LNCaP clone FGC (cell line): Measurements from ENCODE around the gene GPR157.

Experiments
- DNase-seq: peaks from one replicate; pipeline ENCODE4 v3.0.0-alpha.2; 2011; ENCODE audit warnings: low read depth
- H3K4me3 ChIP-seq: 2 replicates; pipeline ENCODE4 v1.5.1; 2011; ENCODE audit warnings: mild to moderate bottlenecking, low read depth, low read length, control low read depth
- TF ChIP-seq, protein P1 (sequence below): IDR thresholded peaks from 2 replicates; pipeline ENCODE4 v1.5.1; 2012; ENCODE audit warnings: mild to moderate bottlenecking; ENCODE audit not compliant: control insufficient read depth, insufficient read depth; ENCODE audit errors: extremely low read depth

GPR157 gene

DNA sequence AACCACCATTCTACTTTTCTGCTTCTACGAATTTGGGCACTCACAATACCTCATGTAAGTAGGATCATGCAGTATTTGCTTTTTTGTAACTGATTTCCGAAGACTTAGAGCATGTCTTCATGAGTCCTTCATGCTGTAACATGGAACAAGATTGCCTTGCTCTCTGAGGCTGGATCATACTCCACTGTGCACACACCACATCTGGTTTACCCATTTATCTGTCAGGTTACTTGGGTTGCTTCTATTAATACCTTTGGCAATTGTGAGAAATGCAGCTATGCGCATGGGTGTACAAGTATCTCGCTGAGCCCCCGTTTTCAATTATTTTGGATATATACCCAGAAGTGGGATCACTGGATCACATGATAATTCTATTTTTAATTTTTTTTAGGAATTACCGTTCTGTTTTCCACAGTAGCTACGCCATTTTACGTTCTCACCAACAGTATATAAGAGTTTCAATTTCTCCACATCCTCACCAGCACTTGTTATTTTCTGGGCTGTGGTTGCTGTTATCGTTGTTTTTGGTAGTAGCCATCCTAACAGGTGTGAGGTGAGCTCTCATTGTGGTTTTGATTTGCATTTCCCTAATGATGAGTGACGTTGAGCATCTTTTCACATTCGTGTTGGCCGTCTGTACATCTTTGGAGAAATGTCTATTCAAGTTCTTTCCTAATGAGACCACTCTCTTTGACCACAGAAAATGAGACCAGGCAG lies 48.8 kb downstream of the GPR157 start:
- no peak overlapping the region for H3K4me3 ChIP-seq
- TF ChIP-seq, protein P1, sequence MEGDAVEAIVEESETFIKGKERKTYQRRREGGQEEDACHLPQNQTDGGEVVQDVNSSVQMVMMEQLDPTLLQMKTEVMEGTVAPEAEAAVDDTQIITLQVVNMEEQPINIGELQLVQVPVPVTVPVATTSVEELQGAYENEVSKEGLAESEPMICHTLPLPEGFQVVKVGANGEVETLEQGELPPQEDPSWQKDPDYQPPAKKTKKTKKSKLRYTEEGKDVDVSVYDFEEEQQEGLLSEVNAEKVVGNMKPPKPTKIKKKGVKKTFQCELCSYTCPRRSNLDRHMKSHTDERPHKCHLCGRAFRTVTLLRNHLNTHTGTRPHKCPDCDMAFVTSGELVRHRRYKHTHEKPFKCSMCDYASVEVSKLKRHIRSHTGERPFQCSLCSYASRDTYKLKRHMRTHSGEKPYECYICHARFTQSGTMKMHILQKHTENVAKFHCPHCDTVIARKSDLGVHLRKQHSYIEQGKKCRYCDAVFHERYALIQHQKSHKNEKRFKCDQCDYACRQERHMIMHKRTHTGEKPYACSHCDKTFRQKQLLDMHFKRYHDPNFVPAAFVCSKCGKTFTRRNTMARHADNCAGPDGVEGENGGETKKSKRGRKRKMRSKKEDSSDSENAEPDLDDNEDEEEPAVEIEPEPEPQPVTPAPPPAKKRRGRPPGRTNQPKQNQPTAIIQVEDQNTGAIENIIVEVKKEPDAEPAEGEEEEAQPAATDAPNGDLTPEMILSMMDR = no peak
- no peak for DNase-seq

DNA sequence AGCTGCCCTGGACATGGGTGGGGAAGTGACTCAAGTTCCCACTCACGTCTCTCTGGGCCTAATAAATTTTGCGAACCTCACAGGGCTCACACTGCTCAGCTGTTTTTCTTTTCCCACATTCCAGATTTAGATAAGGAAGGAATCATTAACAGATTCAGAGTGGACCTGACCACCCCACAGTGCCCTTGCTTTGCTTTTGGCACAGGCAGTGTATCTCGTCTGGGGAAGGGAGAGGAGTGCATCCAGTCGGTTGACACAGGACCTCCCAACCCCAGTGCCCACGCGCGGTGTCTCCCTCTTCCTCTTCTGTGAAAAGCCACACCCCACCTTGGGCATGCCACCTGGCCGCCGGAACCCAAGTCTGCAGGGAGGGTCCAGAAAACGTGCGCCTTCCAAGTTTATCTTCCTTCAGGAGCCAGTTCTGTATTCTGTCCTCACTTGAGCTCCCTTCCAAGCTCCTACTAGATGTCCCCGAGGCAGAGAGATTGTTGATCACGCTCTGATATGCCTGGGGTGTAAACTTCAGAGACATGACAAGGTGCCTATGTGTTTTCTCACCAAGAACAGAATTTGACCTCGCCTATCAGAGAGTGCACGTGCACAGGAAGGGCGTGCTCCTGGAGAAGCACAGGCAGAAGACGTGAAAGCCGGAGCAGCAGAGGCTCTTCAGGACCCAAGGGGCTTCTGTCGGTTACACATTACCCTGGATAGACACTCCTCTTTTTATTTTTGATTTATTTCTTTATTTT lies 50.0 kb downstream of the GPR157 start:
- TF ChIP-seq, protein P1 = no peak
- H3K4me3 ChIP-seq = no peak overlapping the region
- no peak for DNase-seq

DNA sequence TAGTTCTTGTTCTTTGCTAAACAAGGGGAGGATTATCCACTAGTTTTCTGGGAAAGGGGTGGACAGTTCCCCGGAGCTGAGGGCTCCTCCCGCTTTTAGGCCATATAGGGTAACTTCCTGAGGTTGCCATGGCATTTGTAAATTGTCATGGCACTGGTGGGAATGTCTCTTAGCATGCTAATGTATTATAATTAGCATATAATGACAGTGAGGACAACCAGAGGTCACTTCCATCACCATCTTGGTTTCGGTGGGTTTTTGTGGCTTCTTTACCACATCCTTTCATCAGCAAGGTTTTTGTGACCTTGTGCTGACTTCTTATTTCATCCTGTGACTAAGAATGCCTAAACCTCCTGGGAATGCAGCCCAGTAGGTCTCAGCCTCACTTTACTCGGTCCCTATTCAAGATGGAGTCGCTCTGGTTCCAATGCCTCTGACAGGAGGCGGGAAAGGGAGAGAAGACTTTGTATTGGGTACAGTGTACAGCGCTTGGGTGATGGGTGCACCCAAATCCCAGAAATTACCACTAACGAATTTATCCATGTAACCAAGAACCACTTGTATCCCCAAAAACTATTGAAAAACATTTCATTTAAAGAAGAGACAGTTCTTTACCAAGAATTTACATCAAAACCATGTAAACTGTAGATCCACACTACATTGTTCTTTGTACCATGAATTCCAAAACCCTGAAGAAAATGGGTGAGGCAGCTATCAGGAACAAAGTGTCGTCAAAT lies 50.7 kb downstream of the GPR157 start:
- no peak overlapping the region for H3K4me3 ChIP-seq
- no peak for DNase-seq
- TF ChIP-seq, protein P1 = no peak

DNA sequence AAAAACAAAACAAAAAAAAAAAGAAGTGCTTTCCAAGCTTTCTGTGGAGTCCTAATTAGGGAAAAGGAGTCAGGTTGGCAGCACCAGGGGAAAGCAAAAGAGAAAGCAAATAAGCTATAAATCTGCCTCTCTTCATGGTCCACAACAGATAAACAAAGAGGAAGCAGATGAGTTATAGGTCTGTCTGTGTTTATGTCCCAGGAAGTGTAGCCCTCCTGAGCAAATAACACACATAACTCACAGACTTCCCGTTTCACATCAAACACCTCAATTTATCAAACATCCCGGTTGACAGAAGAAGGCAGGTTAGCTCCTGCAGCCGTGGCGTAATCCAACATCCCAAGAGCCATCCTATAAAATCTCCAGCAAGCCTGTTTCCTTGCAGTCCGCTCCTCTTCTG lies 53.9 kb downstream of the GPR157 start:
- TF ChIP-seq, protein P1 = no peak
- no peak overlapping the region for H3K4me3 ChIP-seq
- no peak for DNase-seq

DNA sequence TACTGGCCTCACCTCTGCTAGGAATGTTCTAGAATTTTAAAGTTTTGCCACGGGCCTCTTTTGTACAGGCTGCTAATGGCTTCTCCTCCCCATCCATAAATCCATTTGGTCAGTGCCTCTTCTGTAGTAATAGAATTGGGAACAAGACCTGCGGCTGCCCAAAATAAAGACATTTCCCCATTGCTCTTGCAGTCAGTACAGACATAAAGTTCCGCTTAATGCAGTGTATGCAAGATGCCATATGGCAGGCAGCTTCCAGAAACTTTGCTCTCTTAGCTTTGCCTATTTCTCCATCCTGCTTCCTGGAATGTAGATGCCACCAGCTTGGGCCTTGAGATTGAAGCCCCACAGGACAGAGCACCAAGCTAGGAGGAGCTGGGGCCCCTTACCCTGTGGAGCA lies 55.8 kb downstream of the GPR157 start:
- no peak for DNase-seq
- H3K4me3 ChIP-seq = no peak overlapping the region
- TF ChIP-seq, protein P1 = no peak

DNA sequence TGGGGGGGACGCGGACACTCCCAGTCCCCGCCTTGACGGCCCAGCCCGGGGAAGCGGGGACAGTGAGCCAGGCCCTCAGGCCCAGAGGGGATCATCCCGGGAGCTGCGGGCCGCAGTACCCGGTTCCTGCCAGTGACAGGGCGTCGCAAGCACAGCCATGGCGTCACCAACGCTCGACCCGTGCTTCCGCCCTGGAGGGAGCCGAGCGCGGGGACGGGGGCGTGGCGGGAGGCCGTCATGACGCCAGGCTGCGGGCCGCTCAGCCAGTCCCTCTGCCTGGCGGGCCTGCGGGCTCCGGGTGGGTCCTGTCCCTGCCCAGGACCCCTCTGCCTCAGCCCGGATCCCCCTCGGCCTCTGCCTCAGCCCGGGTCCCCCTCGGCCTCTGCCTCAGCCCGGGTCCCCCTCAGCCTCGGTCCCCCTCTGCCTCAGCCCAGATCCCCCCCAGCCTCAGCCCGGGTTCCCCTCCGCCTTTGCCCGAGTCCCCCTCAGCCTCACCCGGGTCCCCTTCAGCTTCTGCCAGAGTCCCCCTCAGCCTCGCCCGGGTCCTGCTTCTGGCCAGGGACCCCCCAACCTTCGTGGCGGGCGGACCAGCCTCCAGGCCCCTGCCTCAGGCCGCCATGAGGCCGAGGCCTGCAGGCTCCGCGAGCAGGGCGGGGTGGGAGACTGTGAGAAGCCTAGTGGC lies 57.2 kb downstream of the GPR157 start:
- DNase-seq = no peak
- H3K4me3 ChIP-seq = no peak overlapping the region
- TF ChIP-seq, protein P1 = no peak
